ENCODE measurements around the gene CHN1.

- TF ChIP-seq, protein P1, sequence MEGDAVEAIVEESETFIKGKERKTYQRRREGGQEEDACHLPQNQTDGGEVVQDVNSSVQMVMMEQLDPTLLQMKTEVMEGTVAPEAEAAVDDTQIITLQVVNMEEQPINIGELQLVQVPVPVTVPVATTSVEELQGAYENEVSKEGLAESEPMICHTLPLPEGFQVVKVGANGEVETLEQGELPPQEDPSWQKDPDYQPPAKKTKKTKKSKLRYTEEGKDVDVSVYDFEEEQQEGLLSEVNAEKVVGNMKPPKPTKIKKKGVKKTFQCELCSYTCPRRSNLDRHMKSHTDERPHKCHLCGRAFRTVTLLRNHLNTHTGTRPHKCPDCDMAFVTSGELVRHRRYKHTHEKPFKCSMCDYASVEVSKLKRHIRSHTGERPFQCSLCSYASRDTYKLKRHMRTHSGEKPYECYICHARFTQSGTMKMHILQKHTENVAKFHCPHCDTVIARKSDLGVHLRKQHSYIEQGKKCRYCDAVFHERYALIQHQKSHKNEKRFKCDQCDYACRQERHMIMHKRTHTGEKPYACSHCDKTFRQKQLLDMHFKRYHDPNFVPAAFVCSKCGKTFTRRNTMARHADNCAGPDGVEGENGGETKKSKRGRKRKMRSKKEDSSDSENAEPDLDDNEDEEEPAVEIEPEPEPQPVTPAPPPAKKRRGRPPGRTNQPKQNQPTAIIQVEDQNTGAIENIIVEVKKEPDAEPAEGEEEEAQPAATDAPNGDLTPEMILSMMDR (IDR thresholded peaks at IDR 0.05; ENCODE audit: low read depth, low read length, poor library complexity, severe bottlenecking), result no peak
- no peak for TF ChIP-seq EZH2phosphoT487 (IDR thresholded peaks at IDR 0.05; ENCODE audit: borderline replicate concordance, low read length)
Observed at GRCh38 chr2:175009917-175010621, 4.9 kb upstream of the CHN1 start.
